ENCODE measurements around the gene BCL2L13.
"Not testable (repeated sequence)": the region's sequence is repeated elsewhere in the genome, so short reads cannot be mapped to it uniquely, and the experiment has no call there.

Gene BCL2L13

DNA sequence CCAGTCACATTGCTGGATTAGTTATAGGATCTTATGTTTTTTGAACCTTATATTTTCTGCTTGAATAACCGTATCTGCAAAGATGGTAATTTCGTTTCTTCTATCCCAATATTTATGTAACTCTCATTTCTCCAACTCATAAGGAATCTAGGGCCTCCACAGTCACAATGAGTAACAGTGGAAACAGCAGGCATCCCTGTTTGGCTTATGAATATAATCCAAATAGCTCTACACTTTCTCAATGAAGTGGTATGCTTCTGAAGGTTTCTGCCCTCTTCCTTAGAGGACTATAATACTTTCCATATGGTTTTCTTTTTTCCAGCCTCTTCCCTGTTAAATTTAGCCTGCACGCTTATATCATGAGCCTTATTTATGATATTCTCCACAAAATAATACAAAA, 26.5 kb upstream of the BCL2L13 start:
- Histone ChIP-seq H3K27ac (ENCODE audit: low read depth, low read length) (no peak overlapping the region), H3K4me1 (ENCODE audit: insufficient read depth, low read length) (no peaks in the 10 kb centered on the region), H3K4me3 (ENCODE audit: low read length) (no peak overlapping the region), H3K27me3 (ENCODE audit: insufficient read depth, low read length) (no peaks in the 10 kb centered on the region), H3K36me3 (ENCODE audit: insufficient read depth, low read length) (peaks cover 60% of the 10 kb centered on the region), H3K9me3 (ENCODE audit: insufficient read depth, low read depth, low read length) (no peaks in the 10 kb centered on the region), H3K9ac (ENCODE audit: low read depth, low read length) (no peak overlapping the region)
- WGBS = 88% methylated on average over 3 of the region's 3 CpGs

DNA sequence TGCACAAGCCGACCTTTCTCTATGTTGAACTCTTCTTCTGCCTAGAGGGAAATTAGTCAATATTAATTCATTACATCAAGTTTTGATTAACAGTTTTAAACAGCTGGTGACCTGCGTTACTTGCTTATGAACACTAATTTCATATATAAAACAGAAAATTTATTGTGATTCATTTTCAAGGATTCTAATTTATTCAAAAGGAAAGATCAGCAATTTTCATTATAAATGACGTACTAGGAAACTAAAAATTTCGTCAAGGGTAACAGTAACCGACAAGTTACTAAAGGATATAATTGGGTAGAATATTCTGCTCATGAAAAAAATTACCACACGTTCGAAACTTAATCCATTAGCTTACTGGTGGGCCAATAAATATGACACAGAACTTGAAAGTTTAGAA, 25.3 kb upstream of the BCL2L13 start:
- Histone ChIP-seq H3K4me1 (ENCODE audit: insufficient read depth, low read length) (no peaks in the 10 kb centered on the region), H3K9ac (ENCODE audit: low read depth, low read length) (no peak overlapping the region), H3K36me3 (ENCODE audit: insufficient read depth, low read length) (peaks cover 60% of the 10 kb centered on the region), H3K4me3 (ENCODE audit: low read length) (no peak overlapping the region), H3K9me3 (ENCODE audit: insufficient read depth, low read depth, low read length) (no peaks in the 10 kb centered on the region), H3K27ac (ENCODE audit: low read depth, low read length) (no peak overlapping the region), H3K27me3 (ENCODE audit: insufficient read depth, low read length) (no peaks in the 10 kb centered on the region)
- 99% methylated on average over 6 of the region's 7 CpGs for WGBS

DNA sequence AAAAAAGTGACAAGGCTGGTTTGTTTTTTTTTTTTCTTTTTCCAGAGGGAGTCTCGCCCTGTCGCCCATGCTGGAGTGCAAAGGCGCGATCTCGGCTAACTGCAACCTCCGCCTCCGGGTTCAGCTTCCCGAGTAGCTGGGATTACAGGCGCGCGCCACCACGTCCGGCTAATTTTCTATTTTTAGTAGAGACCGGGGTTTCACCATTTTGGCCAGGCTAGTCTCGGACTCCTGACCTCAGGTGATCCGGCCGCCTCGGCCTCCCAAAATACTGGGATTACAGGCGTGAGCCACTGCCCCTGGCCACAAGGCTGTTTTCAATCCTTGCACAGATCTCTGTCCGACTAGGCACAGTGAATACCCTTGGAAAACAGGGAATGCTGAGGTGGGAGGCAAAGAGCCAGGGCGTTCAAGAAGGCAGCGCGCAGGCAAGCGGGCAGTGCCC, 10.6 kb upstream of the BCL2L13 start:
- peak overlapping the region; percentile 90 for H3K27ac ChIP-seq (ENCODE audit: low read depth, low read length)
- H3K36me3 ChIP-seq (ENCODE audit: insufficient read depth, low read length) = peaks cover 21% of the 10 kb centered on the region
- H3K9ac ChIP-seq (ENCODE audit: low read depth, low read length) = peak overlapping the region; percentile 95
- H3K9me3 ChIP-seq (ENCODE audit: insufficient read depth, low read depth, low read length) = no peaks in the 10 kb centered on the region
- H3K4me1 ChIP-seq (ENCODE audit: insufficient read depth, low read length) = no peaks in the 10 kb centered on the region; the same call in 1 of the 2 replicates
- no peaks in the 10 kb centered on the region for H3K27me3 ChIP-seq (ENCODE audit: insufficient read depth, low read length)
- H3K4me3 ChIP-seq (ENCODE audit: low read length) = peak overlapping the region; percentile 97
- 18% methylated on average over 24 of the region's 24 CpGs for WGBS

DNA sequence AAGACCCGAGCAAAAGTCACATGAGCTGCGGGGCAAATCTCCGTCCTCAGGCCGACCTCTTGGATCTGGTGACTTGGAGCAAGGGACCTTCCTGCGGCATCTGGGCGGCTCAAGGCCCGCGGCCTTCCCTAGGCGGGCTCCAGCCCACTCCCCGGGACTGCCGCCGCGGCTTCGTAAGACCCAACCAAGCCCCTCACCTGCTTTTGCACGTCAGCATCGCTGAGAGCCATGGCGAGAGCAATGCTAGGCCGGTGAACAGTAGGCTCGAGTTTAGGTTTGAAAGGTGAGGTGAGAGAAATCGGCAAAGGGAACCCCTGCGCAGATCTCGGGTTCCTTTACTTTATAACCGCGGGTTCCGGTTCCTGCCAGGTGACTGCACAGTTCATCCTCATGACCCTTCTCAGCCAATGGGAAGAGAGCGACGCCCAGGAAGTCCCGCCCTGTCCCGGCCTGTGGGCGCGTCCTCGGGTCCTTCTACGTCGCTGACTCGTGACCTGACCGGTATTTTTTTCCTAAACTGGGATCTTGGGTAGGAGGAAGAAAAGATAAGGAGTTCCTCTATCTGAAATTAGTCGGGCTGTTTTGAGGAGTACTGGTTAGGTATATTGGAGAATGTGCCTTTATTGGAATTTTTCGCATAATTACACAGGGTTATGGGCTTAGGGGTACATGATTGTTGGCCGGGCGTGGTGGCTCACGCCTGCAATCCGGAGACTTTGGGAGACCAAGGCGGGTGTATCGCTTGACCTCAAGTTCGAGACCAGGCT, 10.0 kb upstream of the BCL2L13 start, which contains the start of gene ATP6V1E1:
Gene ATP6V1E1 (minus strand): TSS at position 344 of the 767 bp plus-strand sequence. CDS start 114 bp downstream, at position 230.
- H3K4me1 ChIP-seq (ENCODE audit: insufficient read depth, low read length) = peaks cover 6% of the 10 kb centered on the region; the same call in 1 of the 2 replicates
- no peaks in the 10 kb centered on the region for H3K9me3 ChIP-seq (ENCODE audit: insufficient read depth, low read depth, low read length)
- under 1% methylated on average over 45 of the region's 45 CpGs for WGBS
- H3K4me3 ChIP-seq (ENCODE audit: low read length) = peak within 1 kb of the TSS; percentile 97
- peak within 1 kb of the TSS; percentile 95 for H3K9ac ChIP-seq (ENCODE audit: low read depth, low read length)
- peak within 1 kb of the TSS; percentile 90 for H3K27ac ChIP-seq (ENCODE audit: low read depth, low read length)
- peaks cover 15% of the 10 kb centered on the region; the same call in 1 of the 2 replicates for H3K36me3 ChIP-seq (ENCODE audit: insufficient read depth, low read length)
- H3K27me3 ChIP-seq (ENCODE audit: insufficient read depth, low read length) = no peaks in the 10 kb centered on the region

DNA sequence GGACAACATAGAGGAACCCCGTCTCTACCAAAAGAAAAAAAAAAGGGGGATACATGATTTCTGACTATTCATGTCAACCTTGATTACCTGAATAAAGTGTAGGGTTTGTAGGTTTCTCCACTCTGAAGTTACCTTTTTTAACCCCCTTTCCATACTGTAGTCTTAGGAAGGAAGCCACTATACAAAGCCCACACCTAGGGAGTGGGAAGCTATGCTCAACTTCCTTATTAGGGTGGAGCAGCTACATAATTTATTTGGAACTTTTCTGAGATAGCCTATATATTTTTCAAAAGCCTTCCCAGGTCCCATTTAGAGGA, 9.4 kb upstream of the BCL2L13 start:
- Histone ChIP-seq H3K4me3 (ENCODE audit: low read length) (peak overlapping the region; percentile 97), H3K27me3 (ENCODE audit: insufficient read depth, low read length) (no peaks in the 10 kb centered on the region), H3K4me1 (ENCODE audit: insufficient read depth, low read length) (peaks cover 8% of the 10 kb centered on the region; the same call in 1 of the 2 replicates), H3K36me3 (ENCODE audit: insufficient read depth, low read length) (peaks cover 10% of the 10 kb centered on the region; the same call in 1 of the 2 replicates), H3K9me3 (ENCODE audit: insufficient read depth, low read depth, low read length) (no peaks in the 10 kb centered on the region), H3K9ac (ENCODE audit: low read depth, low read length) (peak overlapping the region; percentile 95), H3K27ac (ENCODE audit: low read depth, low read length) (peak overlapping the region; percentile 90)
- WGBS = 0% methylated on average over 1 of the region's 1 CpG

DNA sequence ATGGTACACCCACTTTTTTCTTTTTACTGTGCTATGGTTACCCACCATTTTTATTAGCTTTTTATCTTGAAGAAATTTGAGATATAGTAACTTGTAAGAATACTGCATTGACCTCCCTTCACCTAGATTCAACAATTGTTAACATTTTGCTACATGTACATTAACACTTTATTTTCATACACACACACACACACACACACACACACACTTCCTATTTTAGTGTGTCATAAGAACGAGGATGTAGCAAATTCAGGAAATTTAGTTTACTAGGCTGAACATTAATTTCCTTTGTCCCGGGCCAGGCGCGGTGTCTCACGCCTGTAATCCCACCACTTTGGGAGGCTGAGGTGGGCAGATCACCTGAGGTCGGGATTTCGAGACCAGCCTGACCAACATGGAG, 8.9 kb upstream of the BCL2L13 start:
- peak overlapping the region; percentile 95; the same call in 1 of the 2 replicates for H3K9ac ChIP-seq (ENCODE audit: low read depth, low read length)
- 0 out of 2 replicates have a peak, but pooled peaks cover 9% of the 10 kb centered on the region for H3K36me3 ChIP-seq (ENCODE audit: insufficient read depth, low read length)
- 92% methylated on average over 6 of the region's 7 CpGs for WGBS
- H3K27ac ChIP-seq (ENCODE audit: low read depth, low read length) = no peak overlapping the region; the same call in 1 of the 2 replicates
- no peaks in the 10 kb centered on the region for H3K9me3 ChIP-seq (ENCODE audit: insufficient read depth, low read depth, low read length)
- peaks cover 8% of the 10 kb centered on the region; the same call in 1 of the 2 replicates for H3K4me1 ChIP-seq (ENCODE audit: insufficient read depth, low read length)
- peak overlapping the region; percentile 97 for H3K4me3 ChIP-seq (ENCODE audit: low read length)
- H3K27me3 ChIP-seq (ENCODE audit: insufficient read depth, low read length) = no peaks in the 10 kb centered on the region

DNA sequence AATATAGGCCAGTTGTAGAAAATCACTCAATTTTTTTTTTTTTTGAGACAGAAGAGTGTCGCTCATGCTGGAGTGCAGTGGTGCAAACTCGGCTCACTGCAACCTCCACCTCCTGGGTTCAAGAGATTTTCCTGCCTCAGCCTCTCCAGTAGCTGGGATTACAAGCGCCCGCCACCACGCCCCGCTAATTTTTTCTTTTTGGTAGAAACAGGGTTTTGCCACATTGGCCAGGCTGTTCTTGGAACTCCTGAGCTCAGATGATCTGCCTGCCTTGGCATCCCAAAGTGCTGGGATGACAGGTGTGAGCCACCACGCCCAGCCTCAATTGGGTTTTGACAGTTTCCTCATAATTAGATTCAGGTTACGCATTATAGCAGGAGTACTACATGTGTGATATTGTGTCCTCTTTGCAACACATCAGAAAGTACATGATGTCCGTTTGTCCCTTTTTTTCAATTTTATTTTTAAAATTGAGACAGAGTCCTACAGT, 7.4 kb upstream of the BCL2L13 start:
- H3K9me3 ChIP-seq (ENCODE audit: insufficient read depth, low read depth, low read length) = no peaks in the 10 kb centered on the region
- no peak overlapping the region for H3K4me3 ChIP-seq (ENCODE audit: low read length)
- WGBS = 96% methylated on average over 9 of the region's 9 CpGs
- no peaks in the 10 kb centered on the region for H3K27me3 ChIP-seq (ENCODE audit: insufficient read depth, low read length)
- H3K9ac ChIP-seq (ENCODE audit: low read depth, low read length) = no peak overlapping the region
- H3K4me1 ChIP-seq (ENCODE audit: insufficient read depth, low read length) = peaks cover 8% of the 10 kb centered on the region; the same call in 1 of the 2 replicates
- H3K27ac ChIP-seq (ENCODE audit: low read depth, low read length) = no peak overlapping the region
- H3K36me3 ChIP-seq (ENCODE audit: insufficient read depth, low read length) = no peaks in the 10 kb centered on the region

DNA sequence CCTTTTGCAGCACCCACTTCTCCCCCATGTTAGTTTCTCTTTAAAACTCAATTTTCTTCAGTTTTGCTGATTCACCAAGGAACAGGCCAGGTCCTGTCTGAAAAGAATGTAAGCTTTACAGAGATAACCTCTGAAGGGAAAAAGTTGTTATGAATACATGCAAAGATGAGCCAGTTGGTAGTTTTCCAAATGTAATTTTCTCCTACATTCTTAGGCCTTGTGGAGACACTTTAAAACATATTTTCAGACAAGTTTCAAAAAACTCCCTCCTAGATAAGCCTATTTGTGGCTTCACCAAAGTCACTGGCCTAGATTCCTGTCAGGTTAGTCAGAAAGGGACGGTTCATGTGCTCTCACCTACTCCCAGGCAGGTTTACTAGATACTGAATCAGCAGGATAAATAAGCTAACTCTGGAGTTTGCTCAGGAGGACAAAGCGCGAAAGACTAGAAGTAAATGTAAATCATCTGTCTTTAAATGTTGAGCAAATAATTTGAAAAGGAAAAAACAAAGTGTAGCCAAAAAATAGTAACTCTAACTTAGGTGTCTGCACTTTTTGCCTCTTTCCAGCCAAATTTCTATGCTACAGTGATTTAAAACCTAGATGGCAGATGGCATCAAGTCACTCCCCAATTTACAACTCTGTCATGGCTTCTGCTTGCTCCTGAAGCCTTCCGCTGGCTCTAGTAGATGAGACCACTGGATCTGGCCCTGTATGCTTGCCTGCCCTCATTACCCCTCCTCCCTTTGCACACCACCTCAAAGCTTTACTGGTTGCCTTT, 5.2 kb upstream of the BCL2L13 start:
- peak overlapping the region; percentile 54; the same call in 1 of the 2 replicates for H3K9ac ChIP-seq (ENCODE audit: low read depth, low read length)
- H3K9me3 ChIP-seq (ENCODE audit: insufficient read depth, low read depth, low read length) = no peaks in the 10 kb centered on the region
- peak overlapping the region; percentile 62 for H3K27ac ChIP-seq (ENCODE audit: low read depth, low read length)
- no peaks in the 10 kb centered on the region for H3K27me3 ChIP-seq (ENCODE audit: insufficient read depth, low read length)
- WGBS = 79% methylated on average over 4 of the region's 4 CpGs
- no peaks in the 10 kb centered on the region for H3K36me3 ChIP-seq (ENCODE audit: insufficient read depth, low read length)
- H3K4me1 ChIP-seq (ENCODE audit: insufficient read depth, low read length) = peaks cover 13% of the 10 kb centered on the region; the same call in 1 of the 2 replicates
- H3K4me3 ChIP-seq (ENCODE audit: low read length) = no peak overlapping the region

DNA sequence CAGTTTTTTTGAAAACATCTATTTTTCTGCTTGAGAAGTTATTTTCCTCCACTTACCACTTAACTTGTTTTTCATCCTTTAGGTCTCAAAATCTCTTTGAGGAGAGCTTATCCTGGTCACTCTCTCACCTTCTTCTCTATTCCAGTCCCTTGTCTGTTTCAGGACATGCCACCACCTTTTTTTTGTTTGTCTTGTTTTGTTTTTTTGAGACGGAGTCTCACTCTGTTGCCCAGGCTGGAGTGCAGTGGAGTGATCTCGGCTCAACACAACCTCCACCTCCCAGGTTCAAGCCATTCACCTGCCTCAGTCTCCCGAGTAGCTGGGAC, 4.6 kb upstream of the BCL2L13 start:
- H3K4me1 ChIP-seq (ENCODE audit: insufficient read depth, low read length) = peaks cover 13% of the 10 kb centered on the region; the same call in 1 of the 2 replicates
- 81% methylated on average over 3 of the region's 3 CpGs for WGBS
- H3K4me3 ChIP-seq (ENCODE audit: low read length) = no peak overlapping the region
- H3K9ac ChIP-seq (ENCODE audit: low read depth, low read length) = no peak overlapping the region
- no peaks in the 10 kb centered on the region for H3K27me3 ChIP-seq (ENCODE audit: insufficient read depth, low read length)
- no peaks in the 10 kb centered on the region for H3K9me3 ChIP-seq (ENCODE audit: insufficient read depth, low read depth, low read length)
- H3K27ac ChIP-seq (ENCODE audit: low read depth, low read length) = no peak overlapping the region
- H3K36me3 ChIP-seq (ENCODE audit: insufficient read depth, low read length) = no peaks in the 10 kb centered on the region

DNA sequence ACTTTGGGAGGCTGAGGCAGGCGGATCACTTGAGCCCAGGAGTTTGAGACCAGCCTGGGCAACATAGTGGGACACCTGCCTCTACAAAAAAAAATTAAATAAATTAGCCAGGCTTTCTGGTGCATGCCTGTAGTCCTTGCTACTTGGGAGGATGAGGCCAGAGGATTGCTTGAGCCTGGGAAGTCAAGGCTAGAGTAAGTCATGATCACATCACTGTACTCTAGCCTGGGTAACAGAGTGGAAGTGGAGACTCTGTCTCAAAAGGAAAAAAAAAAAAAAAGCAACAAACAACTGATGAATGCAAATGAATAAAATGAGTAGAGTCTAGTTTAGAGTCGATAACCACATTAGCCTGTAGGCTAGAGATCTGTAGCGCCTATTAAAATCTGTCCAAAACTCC, 3.9 kb upstream of the BCL2L13 start:
- H3K4me1 ChIP-seq (ENCODE audit: insufficient read depth, low read length) = peaks cover 13% of the 10 kb centered on the region; the same call in 1 of the 2 replicates
- no peaks in the 10 kb centered on the region for H3K27me3 ChIP-seq (ENCODE audit: insufficient read depth, low read length)
- H3K36me3 ChIP-seq (ENCODE audit: insufficient read depth, low read length) = no peaks in the 10 kb centered on the region
- no peak overlapping the region for H3K9ac ChIP-seq (ENCODE audit: low read depth, low read length)
- no peak overlapping the region for H3K27ac ChIP-seq (ENCODE audit: low read depth, low read length)
- H3K4me3 ChIP-seq (ENCODE audit: low read length) = no peak overlapping the region
- 92% methylated on average over 3 of the region's 3 CpGs for WGBS
- no peaks in the 10 kb centered on the region for H3K9me3 ChIP-seq (ENCODE audit: insufficient read depth, low read depth, low read length)

DNA sequence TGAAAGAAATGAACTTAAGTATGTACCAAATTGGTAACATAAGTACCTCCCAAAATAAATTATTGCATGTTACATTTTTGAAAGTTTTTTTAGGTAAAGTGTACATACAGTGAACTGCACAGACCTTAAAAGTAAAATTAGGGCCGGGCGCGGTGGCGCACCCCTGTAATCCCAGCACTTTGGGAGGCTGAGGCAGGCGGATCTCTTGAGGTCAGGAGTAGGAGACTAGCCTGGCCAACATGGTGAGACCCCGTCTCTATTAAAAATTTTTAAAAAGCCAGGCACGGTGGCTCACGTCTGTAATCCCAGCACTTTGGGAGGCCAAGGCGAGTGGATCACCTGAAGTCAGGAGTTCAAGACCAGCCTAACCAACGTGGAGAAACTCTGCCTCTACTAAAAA, 1.7 kb upstream of the BCL2L13 start:
- 97% methylated on average over 10 of the region's 10 CpGs for WGBS
- H3K9ac ChIP-seq (ENCODE audit: low read depth, low read length); H3K27ac ChIP-seq (ENCODE audit: low read depth, low read length); H3K4me3 ChIP-seq (ENCODE audit: low read length); H3K27me3 ChIP-seq (ENCODE audit: insufficient read depth, low read length); H3K36me3 ChIP-seq (ENCODE audit: insufficient read depth, low read length); H3K9me3 ChIP-seq (ENCODE audit: insufficient read depth, low read depth, low read length): not testable (repeated sequence)
- peaks cover 13% of the 10 kb centered on the region; the same call in 1 of the 2 replicates for H3K4me1 ChIP-seq (ENCODE audit: insufficient read depth, low read length)
